Skeletal muscle tissue (tissue), 4 donors: ENCODE data around the gene FNDC5. TPM values are rescaled to one million over a fixed set of nuclear protein-coding genes. Genes with fewer than 3 reads are reported as not detected.
A peak's percentile ranks its signal among the peaks of the same experiment; 100 is the strongest.

Source experiments
- H3K27ac ChIP-seq: one replicate; pipeline ENCODE4 v1.7.0; 2013; ENCODE audit warnings: mild to moderate bottlenecking, low read depth, low read length, inconsistent platforms
- H3K27me3 ChIP-seq, 3 donors: one replicate each; pipeline ENCODE4 v1.7.0; 2013; ENCODE audit warnings: low read length in 3 of 3; ENCODE audit not compliant: control insufficient read depth in 3 of 3, insufficient read depth in 3 of 3
- H3K36me3 ChIP-seq, 3 donors: one replicate each; pipeline ENCODE4 v1.7.0; 2013; ENCODE audit warnings: low read length in 3 of 3; ENCODE audit not compliant: control insufficient read depth in 3 of 3, insufficient read depth in 3 of 3
- H3K4me1 ChIP-seq, 3 donors: one replicate each; pipeline ENCODE4 v1.7.0; 2013; ENCODE audit warnings: low read length in 3 of 3, mild to moderate bottlenecking in 3 of 3; ENCODE audit not compliant: control insufficient read depth in 3 of 3, insufficient read depth in 3 of 3
- H3K4me3 ChIP-seq, 3 donors: one replicate each; pipeline ENCODE4 v1.7.0; 2013; ENCODE audit warnings: low read length in 3 of 3
- H3K9ac ChIP-seq, 3 donors: one replicate each; pipeline ENCODE4 v1.7.0; 2013; ENCODE audit warnings: low read length in 3 of 3, mild to moderate bottlenecking in 3 of 3, moderate library complexity in 2 of 3, low read depth in 1 of 3
- H3K9me3 ChIP-seq, 3 donors: one replicate each; pipeline ENCODE4 v1.7.0; 2013; ENCODE audit warnings: low read length in 3 of 3; ENCODE audit not compliant: control insufficient read depth in 3 of 3
- total RNA-seq: library from RNA; depleted of rRNA; stranded (reverse); fragments of >200 nt; gene quantifications from one replicate; pipeline ENCODE4 v1.2.3, GENCODE V29; 2014
- donor health status: Osteomylitis.

The FNDC5 gene
- total RNA-seq, 1 donor from 2014 or later = 366 TPM

DNA sequence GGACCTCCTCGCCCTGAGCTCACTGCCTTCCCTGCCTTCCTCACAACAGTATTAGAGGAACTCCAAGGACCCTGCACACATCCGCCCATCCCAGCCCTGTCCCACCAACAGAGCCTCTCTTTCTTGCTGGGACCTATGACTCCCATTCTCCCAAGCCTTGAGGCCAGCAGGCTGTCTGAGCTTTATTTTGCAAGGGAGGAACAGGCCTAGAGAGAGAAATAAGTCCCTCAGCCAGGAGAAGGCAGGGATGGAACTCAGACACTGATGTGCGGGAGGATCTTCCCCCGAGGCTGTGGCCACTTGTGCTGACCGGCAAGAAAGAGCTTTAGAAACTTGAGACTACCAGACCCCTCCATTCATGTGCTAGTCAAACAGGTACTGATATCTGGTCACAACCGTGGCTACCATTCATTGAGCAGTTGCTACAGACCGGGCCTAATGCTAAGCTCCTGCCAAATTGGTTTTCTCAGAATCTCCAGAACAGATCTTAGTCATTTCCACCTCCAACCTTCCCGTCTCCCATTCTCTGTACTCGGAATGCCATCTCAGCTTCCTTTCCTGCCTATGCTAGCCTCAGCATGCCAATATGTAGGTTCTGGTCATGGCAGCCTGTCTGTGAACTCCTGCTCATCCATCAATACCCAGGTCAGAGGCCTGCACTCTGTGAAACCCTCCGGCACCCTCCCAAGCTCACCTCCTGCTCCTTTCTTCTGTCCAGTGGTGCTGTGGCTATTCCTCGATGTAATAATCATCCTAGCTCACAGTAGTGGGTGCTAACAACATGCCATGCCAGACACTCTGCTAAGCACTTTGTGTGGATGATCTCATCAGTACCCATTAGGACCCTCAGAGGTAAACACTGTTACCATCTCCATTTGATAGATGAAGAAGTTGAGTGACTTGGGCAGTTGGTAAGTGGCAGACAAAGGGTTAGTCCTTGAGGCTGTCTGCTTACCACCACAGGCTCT, 26.7 kb upstream of the FNDC5 start:
- Histone ChIP-seq H3K27me3 (peaks cover 8 to 37% (median 24%) of the 10 kb centered on the region in 3 donors), H3K4me3 (no peak overlapping the region)

DNA sequence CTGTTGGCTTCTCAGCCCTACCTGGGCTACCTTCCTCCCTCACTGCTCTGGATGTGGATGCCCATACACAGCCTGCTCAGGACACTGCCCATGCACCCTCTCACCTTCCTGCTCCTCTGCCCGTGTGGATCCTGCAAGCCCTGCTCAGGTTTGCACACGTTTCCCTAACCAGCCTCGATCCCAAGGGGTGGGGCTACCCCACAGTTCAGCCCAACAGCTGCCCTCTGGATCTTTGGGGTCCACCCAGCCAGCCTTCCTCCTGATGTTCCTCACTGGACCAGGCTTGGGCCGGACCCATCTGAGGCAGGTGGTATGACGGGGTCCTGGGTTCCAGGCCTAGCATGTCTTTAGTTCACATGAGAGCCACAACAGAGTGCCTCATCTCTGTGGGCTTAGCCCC, 25.7 kb upstream of the FNDC5 start:
- no peaks in the 10 kb centered on the region for H3K36me3 ChIP-seq
- H3K4me3 ChIP-seq = no peak overlapping the region
- H3K9me3 ChIP-seq = no peaks in the 10 kb centered on the region
- peaks cover 16 to 43% (median 26%) of the 10 kb centered on the region in 3 donors for H3K27me3 ChIP-seq
- H3K4me1 ChIP-seq = peaks cover 7 to 12% (median 7%) of the 10 kb centered on the region in 3 donors
- H3K27ac ChIP-seq = no peak overlapping the region
- no peak overlapping the region for H3K9ac ChIP-seq

More for the DNA sequence above, 26.7 kb upstream of the FNDC5 start:
- H3K27ac ChIP-seq = no peak overlapping the region
- no peak overlapping the region for H3K9ac ChIP-seq
- H3K9me3 ChIP-seq = no peaks in the 10 kb centered on the region
- H3K4me1 ChIP-seq = peaks cover 10 to 14% (median 11%) of the 10 kb centered on the region in 3 donors
- no peaks in the 10 kb centered on the region for H3K36me3 ChIP-seq

DNA sequence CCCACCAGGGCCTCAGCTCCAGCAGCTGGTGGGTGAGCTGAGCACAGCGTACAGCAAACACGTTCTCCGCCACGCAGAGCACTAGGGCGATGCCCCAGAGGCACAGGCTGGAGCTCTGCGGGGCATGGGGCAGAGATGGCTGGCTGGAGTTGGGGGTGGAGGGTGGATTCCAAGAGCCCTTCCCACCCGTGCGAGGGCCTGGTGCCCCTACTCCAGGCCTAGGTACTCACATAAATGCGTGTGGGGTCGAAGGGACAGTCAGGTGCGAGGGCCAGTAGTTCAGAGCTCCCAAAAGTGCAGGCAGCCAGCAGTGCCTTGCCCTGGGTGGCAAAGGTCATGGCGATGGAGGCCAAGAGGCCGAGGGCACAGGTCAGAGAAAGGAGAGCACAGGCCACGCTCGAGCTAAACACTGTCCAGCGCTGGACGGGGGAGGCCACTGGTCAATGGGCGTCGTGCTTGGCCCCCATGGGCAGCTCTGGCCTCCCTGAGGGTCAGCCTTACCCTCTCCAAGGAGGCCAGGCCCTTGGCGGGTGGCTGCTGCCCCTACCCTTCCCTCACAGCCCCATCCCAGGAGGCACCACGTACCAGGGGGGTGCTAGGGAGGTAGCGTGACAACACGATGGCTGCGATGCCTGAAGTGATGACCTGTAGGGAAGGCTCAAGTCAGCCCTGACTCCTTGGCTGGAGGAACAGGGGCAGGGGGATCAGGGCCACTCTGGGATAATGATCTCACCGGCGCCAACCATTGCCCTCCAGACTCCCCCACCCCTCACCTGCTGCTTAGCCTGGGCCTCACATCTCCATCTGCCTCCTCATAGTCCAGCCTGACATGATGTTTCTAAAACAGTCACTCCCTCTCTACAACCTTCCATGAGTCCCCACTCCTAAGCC, 24.9 kb upstream of the FNDC5 start:
- peaks cover 2 to 7% (median 3%) of the 10 kb centered on the region in 3 donors for H3K4me1 ChIP-seq
- H3K27ac ChIP-seq = no peak overlapping the region
- no peak overlapping the region for H3K4me3 ChIP-seq
- no peaks in the 10 kb centered on the region for H3K36me3 ChIP-seq
- no peaks in the 10 kb centered on the region for H3K9me3 ChIP-seq
- H3K9ac ChIP-seq = no peak overlapping the region
- H3K27me3 ChIP-seq = peaks cover 22 to 49% (median 25%) of the 10 kb centered on the region in 3 donors

DNA sequence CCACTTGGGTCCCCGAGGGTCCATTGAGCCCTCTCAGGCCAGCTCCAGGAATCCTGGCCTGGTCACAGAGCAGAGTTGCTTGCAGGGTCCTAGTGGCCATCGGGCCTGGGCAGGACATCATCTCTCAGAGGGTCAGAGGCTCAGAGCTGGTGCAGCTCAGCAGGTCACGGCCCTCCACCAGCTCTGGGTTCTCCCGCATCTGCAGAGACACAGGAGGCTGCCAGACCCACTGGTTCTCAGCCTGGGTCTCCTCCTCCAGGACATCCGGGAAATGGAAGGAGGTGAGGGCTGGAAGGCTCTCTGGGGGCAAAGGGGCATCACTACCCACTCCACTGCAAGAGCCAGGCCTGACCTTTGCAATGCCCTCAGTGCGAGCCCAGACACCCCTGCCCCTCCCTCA, 24.0 kb upstream of the FNDC5 start:
- Histone ChIP-seq H3K36me3 (no peaks in the 10 kb centered on the region), H3K4me1 (peaks cover 0 to 6% (median 0%) of the 10 kb centered on the region in 3 donors), H3K9me3 (no peaks in the 10 kb centered on the region), H3K27ac (no peak overlapping the region), H3K27me3 (peaks cover 28 to 50% (median 29%) of the 10 kb centered on the region in 3 donors), H3K4me3 (no peak overlapping the region), H3K9ac (no peak overlapping the region)

DNA sequence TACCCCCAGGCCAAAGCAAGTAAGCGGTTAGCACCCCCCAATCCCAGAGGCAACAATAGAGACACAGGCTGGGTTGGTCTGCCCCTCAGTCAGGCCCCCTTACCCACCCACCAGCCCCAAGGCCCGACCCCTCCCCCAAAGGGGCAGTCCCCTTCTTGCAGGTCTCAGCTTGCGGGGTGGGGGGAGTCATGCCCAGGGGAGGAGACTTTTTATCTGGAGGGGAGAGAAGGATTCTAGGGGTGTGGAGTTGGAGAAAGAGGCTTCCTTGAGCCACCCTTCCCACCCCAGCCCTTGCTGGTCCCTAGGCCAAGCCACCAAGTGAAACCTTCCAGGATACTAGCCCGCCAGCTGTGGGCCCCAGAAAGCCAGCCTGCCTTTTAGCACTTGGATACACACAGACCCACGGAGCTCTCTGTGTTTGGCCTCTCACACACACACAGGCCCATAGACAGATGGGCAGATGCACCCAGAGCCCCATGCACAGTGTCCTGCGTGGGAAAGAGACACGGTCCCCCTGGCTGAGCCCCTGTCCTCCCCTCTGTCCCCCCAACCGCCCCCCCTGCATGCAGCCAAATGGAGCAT, 23.4 kb upstream of the FNDC5 start:
- Histone ChIP-seq H3K27ac (no peak overlapping the region), H3K27me3 (peaks cover 28 to 48% (median 29%) of the 10 kb centered on the region in 3 donors), H3K4me1 (peaks cover 0 to 6% (median 0%) of the 10 kb centered on the region in 3 donors), H3K9ac (no peak overlapping the region), H3K4me3 (no peak overlapping the region), H3K9me3 (no peaks in the 10 kb centered on the region), H3K36me3 (no peaks in the 10 kb centered on the region)

DNA sequence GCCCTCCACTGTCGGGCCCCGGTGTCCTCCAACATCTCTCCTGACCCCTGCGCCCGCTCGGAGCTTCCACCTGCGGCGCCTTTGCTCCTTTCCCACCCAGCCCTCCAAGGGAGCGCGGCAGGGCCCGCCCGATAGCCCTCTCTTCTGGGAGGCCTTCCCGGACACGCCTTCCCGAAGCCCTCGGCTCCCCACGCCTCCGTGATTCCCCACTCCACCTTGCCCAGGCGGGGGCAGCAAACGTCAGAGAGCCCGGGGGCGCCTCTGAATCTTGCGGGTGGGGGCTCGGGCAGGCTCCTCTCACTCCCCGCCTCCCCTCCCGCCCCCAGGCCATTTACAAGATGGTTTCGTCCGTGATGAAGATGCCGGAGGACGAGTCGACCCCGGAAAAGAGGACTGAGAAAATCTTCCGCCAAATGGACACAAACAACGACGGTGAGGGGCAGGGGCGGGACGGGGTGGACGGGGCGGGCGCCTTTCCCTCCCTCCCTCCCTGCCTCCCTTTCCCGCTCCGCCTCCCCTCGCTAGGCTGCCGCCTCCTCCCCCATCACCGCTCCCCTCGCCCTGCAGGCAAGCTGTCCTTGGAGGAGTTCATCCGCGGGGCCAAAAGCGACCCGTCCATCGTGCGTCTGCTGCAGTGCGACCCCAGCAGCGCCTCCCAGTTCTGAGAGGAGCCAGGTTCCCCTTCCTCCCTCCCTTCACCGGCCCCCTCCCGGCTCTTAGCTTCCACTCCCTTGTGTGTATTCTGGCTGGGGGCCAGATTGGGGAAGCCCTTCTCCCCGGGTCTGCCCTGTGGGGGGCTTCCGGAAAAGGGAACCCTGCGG, 22.7 kb upstream of the FNDC5 start:
- peak overlapping the region in 1 of 3 donors; percentile 40 for H3K9ac ChIP-seq
- peak overlapping the region; percentile 40 to 48 (median 41) for H3K4me3 ChIP-seq
- H3K4me1 ChIP-seq = peaks cover 0 to 6% (median 0%) of the 10 kb centered on the region in 3 donors
- H3K36me3 ChIP-seq = no peaks in the 10 kb centered on the region
- H3K27me3 ChIP-seq = peaks cover 29 to 52% (median 33%) of the 10 kb centered on the region in 3 donors
- H3K9me3 ChIP-seq = no peaks in the 10 kb centered on the region
- H3K27ac ChIP-seq = no peak overlapping the region

- no peaks in the 10 kb centered on the region for H3K36me3 ChIP-seq
- H3K27ac ChIP-seq = no peak overlapping the region
- peaks cover 34 to 58% (median 40%) of the 10 kb centered on the region in 3 donors for H3K27me3 ChIP-seq
- peak overlapping the region in 2 of 3 donors; percentile 22 to 27 for H3K4me3 ChIP-seq
- no peaks in the 10 kb centered on the region for H3K9me3 ChIP-seq
- peaks cover 0 to 6% (median 0%) of the 10 kb centered on the region in 3 donors for H3K4me1 ChIP-seq
- peak overlapping the region in 1 of 3 donors; percentile 40 for H3K9ac ChIP-seq
Measured at GRCh38 chr1:32892368-32893197, 21.9 kb upstream of the FNDC5 start.

GRCh38 chr1:32891630-32892029, 20.9 kb upstream of the FNDC5 start:
- H3K4me1 ChIP-seq = peaks cover 0 to 6% (median 0%) of the 10 kb centered on the region in 3 donors
- peaks cover 44 to 64% (median 50%) of the 10 kb centered on the region in 3 donors for H3K27me3 ChIP-seq
- no peaks in the 10 kb centered on the region for H3K36me3 ChIP-seq
- no peaks in the 10 kb centered on the region for H3K9me3 ChIP-seq
- H3K4me3 ChIP-seq = no peak overlapping the region
- no peak overlapping the region for H3K27ac ChIP-seq
- no peak overlapping the region for H3K9ac ChIP-seq
